HL-60/S4 treated with retinoic acid at 250 ng/mL for 4 days and 3 days (cell line): Measurements from ENCODE around the gene MRPL14.

Source experiments
- in situ Hi-C: fragments of 300-500 bp; cut with MboI; formaldehyde crosslinking; loops from 2 replicates; pipeline ENCODE4 v1.7.0; 2022; ENCODE audit warnings: low sequenced_read_pairs

The MRPL14 gene

GRCh38 chr6:44071670-44072451, 55.4 kb downstream of the MRPL14 start:
- in situ Hi-C loops: loop anchor here (10.0 kb wide), 1 partner anchor 297 kb away; the partner anchor contains the start of gene VEGFA

- in situ Hi-C loops: no loop called here
Measured at GRCh38 chr6:44068607-44069296, 58.5 kb downstream of the MRPL14 start.

- in situ Hi-C loops: no loop called here
Measured at GRCh38 chr6:44067173-44068139, 59.8 kb downstream of the MRPL14 start.

GRCh38 chr6:44066394-44067172, 60.7 kb downstream of the MRPL14 start:
- in situ Hi-C loops: no loop called here

GRCh38 chr6:44065443-44066140, 61.7 kb downstream of the MRPL14 start:
- in situ Hi-C loops: no loop called here

- in situ Hi-C loops: no loop called here
Measured at GRCh38 chr6:44064948-44065272, 62.3 kb downstream of the MRPL14 start.

- in situ Hi-C loops: no loop called here
Measured at GRCh38 chr6:44064089-44064947, 62.9 kb downstream of the MRPL14 start.

GRCh38 chr6:44063561-44064059, 63.6 kb downstream of the MRPL14 start:
- in situ Hi-C loops: no loop called here
